BJ (cell line): Measurements from ENCODE around the gene MTMR12. TPM values are rescaled to one million over a fixed set of nuclear protein-coding genes. Genes with fewer than 3 reads are reported as not detected.

Experiments used
- CTCF ChIA-PET: fragments of 350-600 bp; formaldehyde crosslinking; extraction: SDS; loops from one replicate; lab custom pipeline; 2021; ENCODE audit warnings: antibody characterized with exemption, inconsistent platforms; lab: Yijun Ruan, JAX
- POLR2A ChIA-PET: fragments of 300-600 bp; sonication (Branson Sonifier 250); formaldehyde crosslinking; extraction: SDS; loops from one replicate; lab custom pipeline; 2021; ENCODE audit warnings: antibody characterized with exemption; lab: Charles Lee
- DNase-seq: peaks from one replicate; pipeline ENCODE4 v3.0.0-alpha.2; 2011; ENCODE audit warnings: low read depth
- H3K27me3 ChIP-seq: 2 replicates; pipeline ENCODE4 v1.6.0; 2011; ENCODE audit warnings: low read length; ENCODE audit not compliant: control insufficient read depth, insufficient read depth
- H3K36me3 ChIP-seq: 2 replicates; pipeline ENCODE4 v1.5.1; 2011; ENCODE audit warnings: low read length; ENCODE audit not compliant: control insufficient read depth, insufficient read depth
- H3K4me3 ChIP-seq: 2 replicates; pipeline ENCODE4 v1.5.1; 2011; ENCODE audit warnings: low read depth, mild to moderate bottlenecking, control low read depth, low read length
- CTCF ChIP-seq: IDR thresholded peaks from 2 replicates; pipeline ENCODE4 v1.5.1; 2011; ENCODE audit warnings: low read depth, mild to moderate bottlenecking, control low read depth, inconsistent platforms, low read length, moderate library complexity; ENCODE audit not compliant: insufficient read depth
- polyA plus RNA-seq: library from polyadenylated mRNA; depleted of rRNA; stranded (reverse); fragments of >200 nt; gene quantifications from 2 replicates; pipeline ENCODE4 v1.2.3, GENCODE V29; 2011

The MTMR12 gene
- polyA plus RNA-seq, 1 experiment, result 11.1 TPM

DNA sequence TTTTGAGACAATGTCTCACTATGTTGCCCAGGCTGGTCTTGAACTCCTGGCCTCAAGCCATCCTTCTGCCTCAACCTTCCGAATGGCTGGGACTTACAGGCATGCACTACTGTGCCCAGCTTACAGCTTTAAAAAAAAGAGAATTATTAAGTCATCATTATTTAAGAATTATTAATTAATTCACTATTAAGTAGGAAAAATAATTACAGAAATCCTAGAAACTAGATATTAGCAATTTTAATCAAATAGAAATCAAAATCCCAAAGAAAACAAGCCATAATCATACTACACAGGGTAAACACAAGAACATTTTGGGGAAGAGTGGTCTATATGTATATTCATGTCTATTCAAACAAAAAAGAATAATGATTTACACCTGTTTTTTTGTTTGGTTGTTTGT is 19.6 kb upstream of the MTMR12 start:
- Histone ChIP-seq H3K27me3 (no peaks in the 10 kb centered on the region), H3K4me3 (no peak overlapping the region), H3K36me3 (no peaks in the 10 kb centered on the region)
- no peak for DNase-seq
- no peak for TF ChIP-seq CTCF
- ChIA-PET CTCF (interaction anchor here (1.1 kb wide), 1 partner anchor 45 kb away, joined by 3 read pairs; no protein-coding TSS in a partner anchor), POLR2A (no interaction called here)

DNA sequence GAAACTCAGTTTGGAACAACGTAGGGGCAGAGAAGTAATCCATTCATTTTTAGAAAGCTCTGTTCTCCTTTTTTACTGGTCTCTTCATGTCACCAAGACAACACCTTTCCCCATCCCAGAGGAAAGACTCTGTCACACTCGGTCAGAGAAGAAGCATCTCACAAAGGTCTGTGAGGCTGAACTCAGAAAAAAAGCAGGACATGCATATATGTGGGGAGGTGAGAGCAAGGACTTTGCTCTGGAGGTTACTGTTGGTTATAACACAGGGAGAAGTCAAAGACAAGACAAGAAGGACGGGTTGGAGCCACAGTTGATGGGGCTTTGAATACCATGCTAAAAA is 19.2 kb upstream of the MTMR12 start:
- no peak for DNase-seq
- no peak overlapping the region for H3K4me3 ChIP-seq
- ChIA-PET POLR2A (no interaction called here), CTCF (interaction anchor here (1.1 to 6.0 kb wide), 4 partner anchors 12 to 100 kb away, joined by 3 to 145 read pairs (median 18); no protein-coding TSS in a partner anchor)
- no peaks in the 10 kb centered on the region for H3K36me3 ChIP-seq
- no peak for TF ChIP-seq CTCF
- no peaks in the 10 kb centered on the region for H3K27me3 ChIP-seq

- TF ChIP-seq CTCF, result no peak
- Histone ChIP-seq H3K36me3 (no peaks in the 10 kb centered on the region), H3K4me3 (no peak overlapping the region), H3K27me3 (no peaks in the 10 kb centered on the region)
- no peak for DNase-seq
- ChIA-PET POLR2A (no interaction called here), CTCF (interaction anchor here (0.7 to 6.0 kb wide), 8 partner anchors 12 to 259 kb away, joined by 3 to 145 read pairs (median 7); no protein-coding TSS in a partner anchor)
Observed at GRCh38 chr5:32331217-32331934, 18.6 kb upstream of the MTMR12 start.

- CTCF ChIA-PET, result interaction anchor here (0.6 to 6.0 kb wide), 22 partner anchors 8 to 506 kb away, joined by 3 to 145 read pairs (median 4); no protein-coding TSS in a partner anchor
Observed at GRCh38 chr5:32330126-32330971, 17.6 kb upstream of the MTMR12 start.

More at GRCh38 chr5:32330126-32330971, 17.6 kb upstream of the MTMR12 start:
- Histone ChIP-seq H3K36me3 (no peaks in the 10 kb centered on the region), H3K4me3 (no peak overlapping the region), H3K27me3 (no peaks in the 10 kb centered on the region)
- no peak for DNase-seq
- no peak for TF ChIP-seq CTCF
- POLR2A ChIA-PET, result no interaction called here
